HG02642 (cell line): Measurements from ENCODE around the gene BARHL1.

Source experiments
- ATAC-seq: cut with Tn5 transposase; IDR thresholded peaks from one replicate; pipeline ENCODE4 v1.9.1; 2021; ENCODE audit warnings: mild to moderate bottlenecking; ENCODE audit not compliant: unreplicated experiment, poor library complexity

The BARHL1 gene

DNA sequence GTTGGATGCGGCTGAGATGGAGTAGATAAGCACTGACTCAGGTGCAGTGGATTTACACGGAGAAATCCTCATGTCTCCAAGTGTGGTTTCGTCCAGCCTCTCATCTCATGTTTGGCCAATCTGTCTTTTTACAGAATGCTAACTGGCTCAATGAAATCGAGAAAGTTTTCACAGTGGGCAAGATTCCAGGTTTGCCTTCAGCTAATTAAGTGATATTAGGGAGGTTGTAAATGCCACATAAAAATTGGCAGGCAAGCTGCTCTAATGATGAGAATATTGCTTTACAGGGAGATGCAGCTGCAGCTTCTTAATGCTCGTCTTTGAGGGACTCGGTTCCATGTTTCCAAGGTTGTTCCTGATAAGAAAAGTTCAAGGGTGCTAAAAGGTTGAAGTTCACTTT lies 23.7 kb downstream of the BARHL1 start:
- no peak for ATAC-seq

DNA sequence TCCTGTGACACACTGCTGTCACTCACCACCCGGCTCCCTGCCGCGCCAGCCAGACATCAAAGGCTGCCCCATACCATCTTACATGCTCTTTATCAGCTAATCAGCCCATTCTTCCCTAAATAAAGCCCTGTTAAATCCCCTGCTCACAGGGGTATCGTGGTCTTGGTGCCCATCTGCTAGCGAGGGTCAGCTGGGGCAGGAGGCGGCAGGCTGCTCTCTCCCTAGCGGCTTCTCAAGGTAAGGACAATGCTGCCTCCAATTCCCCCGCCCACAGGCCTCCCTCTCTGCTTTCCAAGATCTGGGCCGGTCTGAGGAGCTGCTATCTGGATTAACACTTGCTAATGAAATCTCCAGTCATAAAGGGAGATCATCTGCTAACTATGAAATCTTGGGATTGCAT lies 26.8 kb downstream of the BARHL1 start:
- ATAC-seq: no peak

DNA sequence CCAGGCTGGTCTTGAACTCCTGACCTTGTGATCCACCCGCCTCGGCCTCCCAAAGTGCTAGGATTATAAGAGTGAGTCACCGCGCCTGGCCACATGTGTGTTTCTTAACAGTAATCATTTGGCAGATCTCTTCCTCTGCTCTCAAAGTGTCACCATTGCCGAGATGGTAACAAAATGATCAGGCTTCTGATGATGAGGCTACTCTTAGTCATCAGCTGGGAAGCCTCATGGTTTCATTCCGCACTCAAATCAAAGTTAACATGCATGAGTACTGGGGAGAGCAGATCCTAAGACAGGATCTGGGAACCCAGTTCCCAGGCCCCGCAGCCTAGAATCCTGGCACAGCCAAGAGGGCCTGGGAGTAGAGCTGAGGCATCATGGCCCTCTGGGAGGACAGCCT lies 27.4 kb downstream of the BARHL1 start:
- ATAC-seq: no peak

DNA sequence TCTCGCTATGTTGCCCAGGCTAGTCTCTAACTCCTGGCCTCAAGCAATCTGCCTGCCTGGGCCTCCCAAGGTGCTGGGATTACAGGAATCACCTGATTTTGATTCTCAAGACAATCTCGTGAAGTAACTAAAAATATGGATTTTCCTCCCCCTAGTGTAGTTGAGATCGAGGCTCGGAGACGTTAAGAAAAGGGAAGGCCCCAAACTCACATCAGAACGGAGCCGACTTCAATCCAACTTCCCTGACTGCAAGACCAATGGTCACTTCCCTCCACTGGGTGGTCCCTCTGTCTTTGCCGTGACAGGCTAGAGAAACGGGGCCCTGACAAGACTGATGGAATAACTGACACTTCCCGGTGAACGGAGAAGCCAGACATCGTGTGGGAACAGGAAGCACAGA lies 28.3 kb downstream of the BARHL1 start:
- no peak for ATAC-seq

DNA sequence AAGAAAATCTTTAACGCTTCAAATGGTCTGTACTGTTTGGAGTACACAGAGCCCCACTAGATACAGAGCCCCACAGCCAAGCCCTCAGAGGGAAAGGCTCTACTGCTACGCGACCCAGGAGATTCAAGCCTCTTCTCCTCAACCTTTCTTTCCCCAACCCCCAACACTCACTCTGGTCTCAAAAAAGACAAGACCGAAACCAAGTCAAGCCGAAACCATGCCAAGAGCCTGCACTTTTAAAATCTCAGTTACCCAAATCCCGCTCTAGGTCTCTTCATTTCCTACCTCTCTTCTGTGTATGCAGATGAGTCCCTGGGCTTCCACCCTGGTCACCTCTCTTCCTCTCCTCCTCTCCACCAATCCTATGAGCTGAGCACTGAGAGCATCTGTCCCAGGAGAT lies 31.9 kb downstream of the BARHL1 start:
- ATAC-seq: no peak

DNA sequence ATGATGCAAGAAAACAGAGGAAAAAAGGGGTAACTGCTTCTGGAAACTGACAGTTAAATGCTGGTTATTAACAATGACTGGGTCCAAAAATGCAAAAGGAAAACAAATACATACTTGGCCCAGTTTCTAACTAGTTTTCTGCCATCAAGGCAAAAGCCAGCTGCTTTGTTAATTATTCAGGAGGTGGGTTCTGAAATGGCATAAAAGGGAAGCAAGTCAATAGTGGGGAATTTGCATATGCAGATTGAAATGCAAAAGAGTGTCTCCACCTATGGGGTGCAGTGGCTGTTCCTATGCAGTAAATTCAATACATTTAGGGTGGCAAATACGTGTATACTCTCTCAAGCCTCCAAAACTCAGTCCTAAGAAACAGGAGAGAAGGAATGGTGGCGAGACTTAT lies 33.4 kb downstream of the BARHL1 start:
- ATAC-seq: no peak

DNA sequence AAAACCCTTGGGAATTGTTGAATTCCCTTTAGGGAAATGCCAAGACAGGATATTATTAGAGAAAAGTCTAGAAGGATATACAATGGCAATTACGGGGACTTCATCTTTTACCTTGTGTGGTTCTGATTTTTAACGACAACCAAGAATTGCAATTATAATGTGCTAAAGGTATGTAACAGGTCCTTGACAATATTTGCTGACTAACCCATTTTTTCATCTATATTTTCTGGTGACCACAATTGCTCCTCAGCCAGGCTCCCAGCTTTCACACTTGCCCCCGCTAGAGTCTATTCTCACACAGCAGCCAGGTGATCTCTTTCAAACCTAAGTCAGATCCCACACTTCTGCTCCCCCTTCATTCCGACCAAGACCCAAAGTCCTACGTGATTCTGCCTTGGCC lies 34.3 kb downstream of the BARHL1 start:
- no peak for ATAC-seq

DNA sequence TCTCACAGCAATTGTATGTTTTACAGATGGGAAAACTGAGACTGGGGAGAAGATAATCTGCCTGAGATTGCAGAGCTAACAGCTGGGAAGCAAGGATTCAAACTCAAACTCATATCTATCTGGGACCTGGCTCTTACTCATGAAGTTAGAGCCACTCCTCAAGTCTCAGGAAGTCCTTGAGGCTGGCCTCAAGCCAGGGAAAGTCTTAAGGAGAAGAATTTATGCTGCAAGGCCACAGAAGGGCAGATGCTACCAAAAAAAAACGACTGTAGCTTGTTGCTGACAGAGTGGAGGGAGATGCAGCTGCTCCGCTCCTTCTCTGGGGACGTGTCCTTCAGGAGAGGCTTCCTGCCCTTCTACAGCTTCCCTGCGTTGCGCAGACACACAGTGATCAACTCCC lies 39.8 kb downstream of the BARHL1 start:
- no peak for ATAC-seq

DNA sequence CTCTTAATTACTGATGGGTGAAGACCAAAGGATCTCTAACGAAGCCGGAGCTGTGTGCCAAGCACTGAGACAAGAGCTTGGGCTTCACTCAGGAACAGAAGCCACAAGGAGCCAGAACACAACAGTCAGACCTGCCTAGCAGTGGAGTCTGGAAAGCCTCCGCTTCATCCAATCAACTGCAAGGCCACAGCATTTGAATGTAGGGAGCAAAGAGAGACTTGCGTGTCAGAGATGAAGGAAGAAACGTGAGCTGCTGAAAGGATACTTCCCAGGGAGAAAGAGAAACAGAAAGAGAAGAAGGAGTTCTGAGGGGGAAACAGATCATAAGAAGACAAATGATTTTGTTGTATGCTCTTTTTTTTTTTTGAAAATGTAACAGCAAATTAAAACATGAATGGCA lies 43.9 kb downstream of the BARHL1 start:
- no peak for ATAC-seq

DNA sequence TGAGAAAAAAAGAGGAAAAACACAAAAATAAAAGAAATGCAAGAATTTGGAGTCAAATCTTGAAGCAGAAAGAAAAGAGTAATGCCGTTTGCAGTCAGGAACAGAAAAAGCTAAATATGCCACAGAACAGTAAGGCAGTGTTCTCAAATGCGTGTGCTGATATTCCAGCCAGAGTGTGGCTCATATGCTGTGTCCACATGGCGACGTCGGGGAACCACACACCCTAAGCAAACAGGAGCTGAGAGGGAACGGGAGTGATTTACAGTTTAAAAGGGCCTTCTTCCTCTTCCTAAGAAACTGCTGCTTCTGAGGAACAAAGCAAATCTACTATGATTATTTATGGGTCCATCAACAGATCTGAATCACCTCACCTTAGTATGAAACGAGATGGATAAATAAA lies 44.7 kb downstream of the BARHL1 start:
- ATAC-seq: no peak

DNA sequence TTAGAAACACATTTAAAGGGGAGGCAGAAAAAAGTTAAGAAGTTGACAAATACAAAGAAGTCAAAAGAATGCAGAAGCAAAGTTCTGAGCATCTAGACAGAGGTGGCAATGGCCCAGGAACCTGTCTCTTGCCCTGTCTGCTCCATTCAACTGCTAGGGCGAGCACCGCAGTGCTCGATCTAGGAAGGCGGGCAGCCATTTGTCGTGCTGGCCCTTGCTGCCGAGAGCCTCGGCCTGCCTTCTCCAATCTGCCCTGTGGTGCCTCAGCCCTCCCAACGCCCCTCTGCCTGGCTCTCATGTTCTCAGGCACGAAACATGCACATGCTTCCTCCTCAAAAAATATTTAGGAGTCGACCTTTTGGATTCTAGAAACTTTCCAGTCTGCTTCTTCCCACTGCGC lies 45.2 kb downstream of the BARHL1 start:
- no peak for ATAC-seq

DNA sequence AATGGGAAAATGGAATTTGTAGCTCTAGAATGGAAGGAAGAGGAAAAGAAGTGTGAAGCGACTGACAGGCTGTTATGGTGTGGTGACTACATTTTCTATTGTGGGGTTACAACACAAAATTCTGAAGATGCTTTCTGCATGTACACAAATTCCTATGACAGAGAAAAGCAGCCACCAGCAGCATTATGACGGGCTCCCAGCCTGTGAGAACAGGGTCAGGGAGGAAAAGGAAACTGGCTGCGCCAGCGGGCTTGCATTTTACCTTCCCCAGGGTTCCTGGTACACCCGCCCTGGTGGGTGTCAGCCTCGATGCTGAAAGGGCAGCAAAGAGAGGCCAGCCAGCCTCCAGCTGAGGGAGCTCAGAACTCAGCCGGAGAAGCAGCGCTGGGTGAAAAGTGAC lies 46.3 kb downstream of the BARHL1 start:
- ATAC-seq: no peak

DNA sequence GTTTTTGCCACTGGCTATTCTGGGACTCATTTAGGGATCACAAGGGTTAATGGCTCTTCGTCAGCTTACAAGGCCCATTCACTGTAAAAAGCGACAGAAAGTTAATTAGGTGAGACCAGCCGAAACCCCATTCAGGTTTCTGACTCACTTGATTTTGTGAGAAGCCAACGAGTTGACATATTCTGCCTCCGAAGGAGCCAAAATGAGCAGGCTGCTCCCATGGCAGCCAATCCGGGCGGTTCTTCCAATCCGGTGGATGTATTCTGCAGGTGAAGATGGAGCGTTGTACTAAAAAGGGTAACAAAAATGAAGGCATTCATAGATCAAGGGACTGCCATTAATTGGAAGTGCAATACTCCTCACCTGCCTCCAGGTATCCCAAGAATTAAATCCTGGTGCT lies 47.7 kb downstream of the BARHL1 start:
- ATAC-seq: no peak

DNA sequence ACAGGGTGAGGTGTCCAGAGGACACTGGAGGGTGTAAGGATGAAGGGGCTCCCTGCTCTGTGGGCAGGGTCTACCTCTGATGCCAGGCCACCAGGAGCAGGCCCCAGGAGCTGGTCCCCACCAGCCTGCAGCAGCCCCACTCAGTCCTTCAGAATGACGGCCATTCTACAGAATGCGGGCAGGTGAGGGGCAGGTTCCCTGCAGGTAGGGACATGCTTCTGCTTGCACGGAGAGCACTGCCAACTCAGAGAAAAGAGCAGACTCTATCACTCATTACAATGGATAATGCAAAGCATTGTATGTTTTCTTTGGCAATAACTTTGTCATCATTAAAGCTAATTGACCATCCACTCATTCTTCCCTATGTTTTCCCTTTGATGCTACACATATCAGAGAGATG lies 48.4 kb downstream of the BARHL1 start:
- ATAC-seq: no peak

DNA sequence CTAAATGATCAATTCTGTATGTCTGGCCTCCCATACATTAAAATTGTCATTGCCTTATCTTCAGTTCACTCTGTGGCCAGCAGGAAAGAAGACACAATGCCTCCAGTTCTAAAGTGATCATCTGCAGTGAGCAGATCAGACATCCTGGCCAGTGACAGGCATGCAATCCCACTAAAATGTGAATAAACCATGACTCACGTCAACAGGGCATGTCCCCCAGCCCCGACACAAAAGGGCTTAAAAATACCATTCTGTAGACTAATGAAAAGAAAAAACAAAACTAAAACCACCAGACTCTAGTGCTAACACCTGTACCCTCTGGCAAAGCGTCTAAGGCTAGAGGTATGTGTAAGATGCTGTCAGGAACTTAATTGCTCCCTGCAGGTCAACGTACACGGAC lies 48.9 kb downstream of the BARHL1 start:
- no peak for ATAC-seq

DNA sequence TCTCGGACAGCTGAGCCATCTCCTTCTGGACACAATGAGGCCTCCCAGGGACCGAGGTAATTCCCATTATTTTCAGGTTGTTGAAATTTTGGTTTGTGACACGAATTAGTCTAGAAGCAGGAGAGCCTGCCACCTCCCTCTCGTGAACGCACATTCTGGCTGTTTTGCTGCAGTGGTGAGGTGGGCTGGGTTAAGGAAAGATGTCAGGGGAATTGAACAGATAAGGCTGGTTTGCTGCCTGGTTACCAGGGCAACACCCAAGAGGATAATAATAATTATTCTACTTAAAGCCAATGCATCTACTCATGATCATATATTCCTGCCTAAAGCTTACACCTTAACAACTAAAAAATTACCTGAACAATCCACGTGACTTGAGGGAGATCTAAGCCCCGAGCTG lies 49.3 kb downstream of the BARHL1 start:
- ATAC-seq: no peak

DNA sequence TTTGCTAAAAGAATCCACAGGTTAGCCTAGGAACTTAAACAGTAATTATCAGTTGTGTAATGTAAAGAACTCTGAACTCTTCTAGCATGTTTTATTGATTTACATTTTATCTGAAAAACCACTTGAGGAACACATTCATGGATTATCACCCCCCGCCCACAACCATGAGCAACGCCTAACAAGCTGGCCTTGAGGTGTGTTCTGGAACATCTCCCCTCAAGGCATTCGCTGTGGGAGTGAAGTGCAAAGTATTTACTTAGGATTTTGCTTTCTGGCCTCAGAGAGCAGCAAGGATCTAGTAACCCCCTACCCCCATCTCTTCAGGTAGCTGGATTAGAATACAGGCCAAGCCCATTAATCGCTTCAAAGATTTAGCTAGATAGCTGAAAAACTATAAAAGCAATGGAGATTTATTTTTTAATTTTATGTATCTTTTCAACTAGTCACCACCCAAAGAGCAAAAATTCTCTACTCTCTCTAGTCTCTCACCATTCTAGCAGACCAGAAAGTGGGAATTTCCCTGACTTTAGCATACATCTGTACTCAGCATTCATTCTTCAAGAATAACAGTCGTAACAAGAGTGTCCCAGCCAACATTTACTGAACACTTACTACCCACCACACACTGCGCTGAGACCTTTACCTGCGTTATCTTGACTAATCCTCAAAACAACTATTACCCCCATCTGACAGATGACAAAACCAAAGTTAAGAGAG lies 50.2 kb downstream of the BARHL1 start:
- ATAC-seq: no peak

DNA sequence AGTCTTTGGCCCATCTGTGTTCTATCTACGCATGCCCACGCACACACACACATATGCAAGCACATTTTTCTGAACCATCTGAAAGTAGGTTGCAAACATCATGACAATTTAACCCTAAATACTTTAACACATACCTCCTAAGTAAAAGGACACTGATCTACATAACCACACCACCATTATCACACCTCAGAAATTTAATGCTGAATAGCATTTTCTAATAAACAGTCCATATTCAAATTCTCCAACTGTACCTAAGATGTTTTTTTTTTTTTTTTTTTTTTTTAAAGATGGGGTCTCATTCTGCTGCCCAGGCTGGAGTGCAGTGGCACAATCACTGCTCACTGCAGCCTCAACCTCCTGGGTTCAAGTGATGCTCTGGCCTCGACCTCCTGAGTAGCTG lies 51.9 kb downstream of the BARHL1 start:
- ATAC-seq: no peak

DNA sequence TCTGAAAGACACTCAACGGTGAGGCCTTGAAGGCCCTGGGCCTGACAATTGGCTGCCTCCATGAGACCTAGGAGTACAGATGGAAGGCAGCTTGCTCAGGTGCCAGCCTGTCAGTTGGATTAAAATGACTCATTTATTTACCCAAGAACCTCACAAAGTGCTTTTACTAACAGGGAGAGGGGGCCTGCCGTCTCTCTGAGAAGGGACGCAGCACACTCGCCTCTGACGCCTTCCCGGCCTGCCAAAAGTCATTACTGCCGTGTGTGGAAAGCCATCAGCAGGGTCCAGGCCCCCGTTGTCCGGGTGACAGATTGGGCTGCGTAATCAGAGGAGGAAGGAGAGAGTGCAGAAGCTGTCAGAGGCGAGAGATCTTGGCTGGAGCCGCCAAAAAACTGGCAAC lies 54.9 kb downstream of the BARHL1 start:
- no peak for ATAC-seq

DNA sequence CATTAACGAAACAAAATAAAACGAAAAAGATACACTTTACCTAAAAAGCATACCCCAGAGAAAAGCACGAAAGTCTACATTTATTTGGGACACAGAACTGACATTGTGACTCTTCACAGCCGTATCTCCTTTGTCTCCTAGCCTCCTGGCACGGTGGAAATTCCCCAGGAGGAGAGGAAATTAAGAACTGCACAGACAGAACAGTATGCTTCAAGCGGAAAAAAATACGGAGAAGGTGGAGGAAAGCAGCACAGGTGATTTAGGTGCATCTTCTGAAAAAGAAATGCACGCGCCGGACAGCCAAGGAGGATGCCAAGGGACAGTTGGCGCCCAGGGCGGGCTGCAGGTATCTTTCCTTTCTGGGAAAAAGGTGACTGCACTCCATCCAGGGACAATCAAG lies 55.4 kb downstream of the BARHL1 start:
- no peak for ATAC-seq

DNA sequence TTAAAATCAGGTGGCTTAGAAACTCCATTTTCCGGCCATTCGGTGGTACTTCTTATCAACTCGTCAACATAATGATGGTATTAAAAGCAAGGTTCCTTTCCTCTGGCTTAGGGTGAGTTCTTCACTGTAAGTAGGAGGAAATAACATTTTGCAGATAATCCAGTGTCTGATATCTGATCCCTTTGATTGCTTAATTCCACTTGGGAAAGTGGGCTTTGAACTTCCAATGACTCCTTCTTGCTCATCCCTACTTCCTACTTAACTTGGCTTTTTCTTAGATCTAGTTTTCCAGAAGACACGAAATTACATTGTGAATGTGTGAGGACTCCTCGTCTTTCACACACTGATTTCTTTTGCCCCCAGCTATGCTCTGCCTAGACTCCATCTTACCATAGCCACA lies 55.8 kb downstream of the BARHL1 start:
- ATAC-seq: no peak

DNA sequence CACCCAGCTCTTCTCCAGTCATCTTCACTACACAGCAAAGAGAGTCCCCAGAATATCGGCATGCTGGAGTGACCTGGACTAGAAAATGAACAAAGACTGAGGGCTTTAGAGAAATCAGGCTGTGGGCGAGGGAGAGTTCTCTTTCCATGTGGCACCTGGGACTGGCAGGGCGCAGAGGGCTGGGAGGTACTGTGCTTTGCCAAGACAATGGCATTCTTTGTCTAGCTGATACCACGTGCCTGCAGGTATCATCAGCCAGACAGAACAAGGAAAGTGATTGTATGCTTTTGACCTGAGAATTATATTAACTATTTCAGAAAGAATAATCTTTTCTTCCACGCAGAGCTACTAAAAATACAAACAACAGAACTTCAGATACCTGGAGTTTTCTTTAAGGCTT lies 56.9 kb downstream of the BARHL1 start:
- ATAC-seq: no peak
